Thyroid gland (tissue), 4 donors: ENCODE data around the gene COMMD6. TPM values are rescaled to one million over a fixed set of nuclear protein-coding genes. Genes with fewer than 3 reads are reported as not detected.

Experiments used
- DNase-seq, 2 donors: peaks; one replicate each; pipeline ENCODE4 v3.0.0-alpha.2; 2019
- H3K27ac ChIP-seq, 3 donors: fragments of 200-600 bp; sonication (generic); 1 replicate in 2 of 3; 2 replicates in 1 of 3; pipeline ENCODE4 v1.5.1; 2016 to 2019; ENCODE audit warnings: mild to moderate bottlenecking in 1 of 3, moderate library complexity in 1 of 3
- H3K27me3 ChIP-seq: fragments of 200-600 bp; sonication (generic); one replicate; pipeline ENCODE4 v1.5.1; 2019
- H3K36me3 ChIP-seq, 2 donors: fragments of 200-600 bp; sonication (generic); one replicate each; pipeline ENCODE4 v1.5.1; 2016 to 2019
- H3K4me1 ChIP-seq, 2 donors: fragments of 200-600 bp; sonication (generic); one replicate each; pipeline ENCODE4 v1.5.1; 2017 to 2019
- H3K4me3 ChIP-seq, 3 donors: fragments of 200-600 bp; sonication (generic); replicated peaks in 1 of 3; 1 replicate in 2 of 3; 2 replicates in 1 of 3; pipeline ENCODE4 v1.5.1; 2016; ENCODE audit warnings: mild to moderate bottlenecking in 1 of 3
- H3K9me3 ChIP-seq: fragments of 200-600 bp; sonication (generic); one replicate; pipeline ENCODE4 v1.5.1; 2017
- POLR2A ChIP-seq, 2 donors: fragments of 450-650 bp; IDR thresholded peaks; one replicate each; pipeline ENCODE4 v1.6.1; 2017; ENCODE audit warnings: antibody characterized with exemption in 2 of 2, mild to moderate bottlenecking in 2 of 2, moderate library complexity in 1 of 2
- WGBS, 2 donors: methylation state at CpG; one replicate each; pipeline ENCODE4 v1.1.5; 2017; 5-methylcytosine and 5-hydroxymethylcytosine counted together
- intact Hi-C: fragments of 100-400 bp; cut with DNase I; formaldehyde crosslinking; loops from one replicate; pipeline ENCODE4 v1.15.1; 2023
- total RNA-seq, 4 donors: library from RNA; depleted of rRNA; stranded (reverse); fragments of >200 nt; gene quantifications; one replicate each; pipeline ENCODE4 v1.2.3, GENCODE V29; 2016
- TF ChIP-seq, protein P1 (sequence below), 6 experiments: fragments of 200-600 bp in 3 of 6; fragments of 450-650 bp in 3 of 6; sonication (generic) in 3 of 6; IDR thresholded peaks; one replicate each; pipeline ENCODE4 v1.5.1; 2016 to 2019; ENCODE audit warnings: antibody characterized with exemption in 6 of 6, mild to moderate bottlenecking in 2 of 6, inconsistent platforms in 1 of 6, moderate library complexity in 1 of 6

The COMMD6 gene
- total RNA-seq, 4 donors from 2014 or later = 84.6 to 1,117 (median 185) TPM

DNA sequence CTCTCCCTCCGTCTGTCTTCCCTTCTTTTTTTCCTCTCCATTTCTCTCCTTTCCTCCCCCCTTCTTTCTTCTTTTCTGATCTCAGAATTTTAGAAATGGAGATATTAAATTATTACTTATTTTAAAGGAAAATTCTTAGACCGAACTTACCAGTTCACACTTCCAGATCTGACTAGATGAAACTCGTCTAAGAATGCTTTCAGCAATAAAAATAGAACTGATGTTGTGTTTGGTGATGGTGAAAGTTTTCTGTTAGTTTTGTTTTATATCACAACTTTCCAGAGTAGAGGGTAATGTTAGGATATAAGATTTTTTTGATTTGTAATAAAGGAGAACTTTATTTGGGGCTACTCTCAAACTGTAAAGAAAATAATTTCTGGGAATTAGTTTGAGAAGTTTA, 41.9 kb upstream of the COMMD6 start:
- intact Hi-C loops = no loop called here
- no peak for DNase-seq
- WGBS, 2 donors = 74 to 75% methylated on average over 3 of the region's 3 CpGs
- Histone ChIP-seq H3K36me3 (peaks cover 0 to 3% of the 10 kb centered on the region in 2 donors), H3K4me1 (peaks cover 3 to 9% of the 10 kb centered on the region in 2 donors), H3K4me3 (no peak overlapping the region), H3K27me3 (no peaks in the 10 kb centered on the region), H3K9me3 (no peaks in the 10 kb centered on the region), H3K27ac (peak overlapping the region in 2 of 3 donors; percentile 25)
- no peak for TF ChIP-seq POLR2A (IDR thresholded peaks at IDR 0.05)
- TF ChIP-seq, protein P1, sequence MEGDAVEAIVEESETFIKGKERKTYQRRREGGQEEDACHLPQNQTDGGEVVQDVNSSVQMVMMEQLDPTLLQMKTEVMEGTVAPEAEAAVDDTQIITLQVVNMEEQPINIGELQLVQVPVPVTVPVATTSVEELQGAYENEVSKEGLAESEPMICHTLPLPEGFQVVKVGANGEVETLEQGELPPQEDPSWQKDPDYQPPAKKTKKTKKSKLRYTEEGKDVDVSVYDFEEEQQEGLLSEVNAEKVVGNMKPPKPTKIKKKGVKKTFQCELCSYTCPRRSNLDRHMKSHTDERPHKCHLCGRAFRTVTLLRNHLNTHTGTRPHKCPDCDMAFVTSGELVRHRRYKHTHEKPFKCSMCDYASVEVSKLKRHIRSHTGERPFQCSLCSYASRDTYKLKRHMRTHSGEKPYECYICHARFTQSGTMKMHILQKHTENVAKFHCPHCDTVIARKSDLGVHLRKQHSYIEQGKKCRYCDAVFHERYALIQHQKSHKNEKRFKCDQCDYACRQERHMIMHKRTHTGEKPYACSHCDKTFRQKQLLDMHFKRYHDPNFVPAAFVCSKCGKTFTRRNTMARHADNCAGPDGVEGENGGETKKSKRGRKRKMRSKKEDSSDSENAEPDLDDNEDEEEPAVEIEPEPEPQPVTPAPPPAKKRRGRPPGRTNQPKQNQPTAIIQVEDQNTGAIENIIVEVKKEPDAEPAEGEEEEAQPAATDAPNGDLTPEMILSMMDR (IDR thresholded peaks at IDR 0.05) = no peak

- no peak overlapping the region for H3K27ac ChIP-seq
- H3K36me3 ChIP-seq = peaks cover 9 to 19% of the 10 kb centered on the region in 2 donors
- no peaks in the 10 kb centered on the region for H3K9me3 ChIP-seq
- DNase-seq = no peak
- no peak for TF ChIP-seq POLR2A (IDR thresholded peaks at IDR 0.05)
- TF ChIP-seq, protein P1 (IDR thresholded peaks at IDR 0.05) = no peak
- no peak overlapping the region for H3K4me3 ChIP-seq
- WGBS, 2 donors = 96 to 97% methylated on average over 1 of the region's 1 CpG
- no peaks in the 10 kb centered on the region for H3K27me3 ChIP-seq
- no peaks in the 10 kb centered on the region for H3K4me1 ChIP-seq
- intact Hi-C loops = no loop called here
These were observed 31.9 kb upstream of the COMMD6 start for GRCh38 chr13:75569576-75569975.

- no peak for TF ChIP-seq POLR2A (IDR thresholded peaks at IDR 0.05)
- TF ChIP-seq, protein P1 (IDR thresholded peaks at IDR 0.05) = peak in 3 of 6 experiments; percentile 37 to 55 (median 49)
- Histone ChIP-seq H3K27ac (no peak overlapping the region), H3K36me3 (peaks cover 9 to 17% of the 10 kb centered on the region in 2 donors), H3K9me3 (no peaks in the 10 kb centered on the region), H3K4me3 (no peak overlapping the region), H3K4me1 (no peaks in the 10 kb centered on the region), H3K27me3 (no peaks in the 10 kb centered on the region)
- DNase-seq = no peak
- intact Hi-C loops = no loop called here
These were observed 29.0 kb upstream of the COMMD6 start for GRCh38 chr13:75566658-75567057.

DNA sequence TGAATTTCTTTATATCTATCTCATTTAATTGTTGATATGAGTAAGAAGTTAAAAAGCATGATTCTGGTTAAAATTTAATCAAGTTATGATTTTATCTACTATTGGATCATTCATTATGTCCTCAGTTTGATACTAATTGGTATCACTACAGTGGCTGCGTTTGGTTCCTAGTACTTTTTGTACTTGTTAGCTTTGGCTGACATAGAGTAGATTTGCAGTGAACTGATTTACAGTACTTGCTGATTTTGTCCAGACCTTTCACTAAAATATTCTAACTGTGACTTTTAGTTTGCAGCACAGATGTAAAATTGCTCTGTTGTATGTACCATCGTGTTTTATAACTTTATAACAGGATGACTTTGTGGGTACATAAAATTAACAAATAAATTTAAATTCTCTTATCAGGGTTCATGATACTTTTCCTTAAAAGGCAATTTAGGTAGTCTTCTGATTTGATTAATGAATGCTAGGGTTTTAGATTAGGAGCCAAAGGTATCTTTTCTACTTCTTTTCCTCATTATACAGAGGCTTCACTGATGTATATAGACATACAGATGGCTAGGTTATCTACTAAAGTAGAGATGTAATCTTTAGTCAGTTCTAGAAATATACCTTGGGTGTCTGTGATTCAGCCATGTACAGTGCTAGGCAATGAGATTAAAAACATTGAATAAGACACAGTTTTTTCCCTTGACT, 20.7 kb upstream of the COMMD6 start:
- Histone ChIP-seq H3K9me3 (no peaks in the 10 kb centered on the region), H3K27me3 (no peaks in the 10 kb centered on the region), H3K4me1 (no peaks in the 10 kb centered on the region), H3K4me3 (no peak overlapping the region), H3K36me3 (no peaks in the 10 kb centered on the region), H3K27ac (no peak overlapping the region)
- no peak for DNase-seq
- WGBS, 2 donors = 80 to 90% methylated on average over 2 of the region's 2 CpGs
- intact Hi-C loops = loop anchor here (10.0 kb wide), 1 partner anchor 203 kb away; no protein-coding TSS in a partner anchor
- no peak for TF ChIP-seq POLR2A (IDR thresholded peaks at IDR 0.05)
- TF ChIP-seq, protein P1 (IDR thresholded peaks at IDR 0.05) = no peak

- no peaks in the 10 kb centered on the region for H3K4me1 ChIP-seq
- TF ChIP-seq, protein P1 (IDR thresholded peaks at IDR 0.05) = no peak
- TF ChIP-seq POLR2A (IDR thresholded peaks at IDR 0.05) = no peak
- H3K27ac ChIP-seq = no peak overlapping the region
- intact Hi-C loops = loop anchor here (10.0 kb wide), 1 partner anchor 202 kb away; no protein-coding TSS in a partner anchor
- no peaks in the 10 kb centered on the region for H3K9me3 ChIP-seq
- H3K4me3 ChIP-seq = no peak overlapping the region
- no peak for DNase-seq
- no peaks in the 10 kb centered on the region for H3K27me3 ChIP-seq
- no peaks in the 10 kb centered on the region for H3K36me3 ChIP-seq
- WGBS, 2 donors = 89% methylated on average over 2 of the region's 2 CpGs
These were observed 19.3 kb upstream of the COMMD6 start for GRCh38 chr13:75556961-75557360.
